Neural progenitor cell (in vitro differentiated cells): ENCODE data around the gene CHORDC1. TPM values are rescaled to one million over a fixed set of nuclear protein-coding genes. Genes with fewer than 3 reads are reported as not detected.

Experiments used
- DNase-seq: peaks from one replicate; pipeline ENCODE4 v3.0.0-alpha.2; 2016; ENCODE audit warnings: low spot score
- H2AFZ ChIP-seq: fragments of 200-600 bp; sonication (generic); replicated peaks from 2 replicates; pipeline ENCODE4 v1.6.1; 2016; ENCODE audit warnings: antibody characterized with exemption
- H3F3A ChIP-seq: fragments of 200-600 bp; sonication (generic); 2 replicates; pipeline ENCODE4 v1.6.1; 2016; ENCODE audit warnings: antibody characterized with exemption, low read depth
- H3K27ac ChIP-seq: fragments of 200-600 bp; sonication (generic); 2 replicates; pipeline ENCODE4 v1.5.1; 2016; ENCODE audit warnings: mild to moderate bottlenecking
- H3K27me3 ChIP-seq: fragments of 200-600 bp; sonication (generic); 2 replicates; pipeline ENCODE4 v1.6.1; 2016; ENCODE audit warnings: mild to moderate bottlenecking, moderate library complexity
- H3K36me3 ChIP-seq: fragments of 200-600 bp; sonication (generic); 2 replicates; pipeline ENCODE4 v1.5.1; 2016
- H3K4me1 ChIP-seq: fragments of 200-600 bp; sonication (generic); 2 replicates; pipeline ENCODE4 v1.6.1; 2016; ENCODE audit warnings: mixed run types
- H3K4me2 ChIP-seq: fragments of 200-600 bp; sonication (generic); 2 replicates; pipeline ENCODE4 v1.6.1; 2016
- H3K4me3 ChIP-seq: fragments of 200-600 bp; sonication (generic); 2 replicates; pipeline ENCODE4 v1.5.1; 2016
- H3K79me2 ChIP-seq: fragments of 200-600 bp; sonication (generic); 2 replicates; pipeline ENCODE4 v1.6.1; 2016; ENCODE audit warnings: low read depth
- H3K9ac ChIP-seq: fragments of 200-600 bp; sonication (generic); 2 replicates; pipeline ENCODE4 v1.6.1; 2016
- H3K9me3 ChIP-seq: fragments of 200-600 bp; sonication (generic); 2 replicates; pipeline ENCODE4 v1.5.1; 2016; ENCODE audit warnings: low read depth
- H4K20me1 ChIP-seq: fragments of 200-600 bp; sonication (generic); 2 replicates; pipeline ENCODE4 v1.6.1; 2016; ENCODE audit warnings: low read depth
- H3K27ac Mint-ChIP-seq: 3 replicates; pipeline ENCODE4 v1.8.0; 2021; ENCODE audit warnings: mixed read lengths
- H3K27me3 Mint-ChIP-seq: 2 replicates; pipeline ENCODE4 v1.8.0; 2022; ENCODE audit warnings: low read depth, mild to moderate bottlenecking, inconsistent platforms, moderate library complexity, mixed read lengths; ENCODE audit not compliant: insufficient read depth
- H3K36me3 Mint-ChIP-seq: 3 replicates; pipeline ENCODE4 v1.8.0; 2021; ENCODE audit warnings: mixed read lengths
- H3K4me1 Mint-ChIP-seq: 3 replicates; pipeline ENCODE4 v1.8.0; 2021; ENCODE audit warnings: mixed read lengths
- H3K4me3 Mint-ChIP-seq: 3 replicates; pipeline ENCODE4 v1.8.0; 2021; ENCODE audit warnings: mild to moderate bottlenecking, moderate library complexity, mixed read lengths
- H3K9me3 Mint-ChIP-seq: 3 replicates; pipeline ENCODE4 v1.8.0; 2020; ENCODE audit warnings: mixed read lengths
- CTCF ChIP-seq: fragments of 200-600 bp; sonication (generic); IDR thresholded peaks from 2 replicates; pipeline ENCODE4 v1.5.1; 2017; ENCODE audit warnings: antibody characterized with exemption, mild to moderate bottlenecking
- EZH2 ChIP-seq: fragments of 200-600 bp; sonication (generic); IDR thresholded peaks from 2 replicates; pipeline ENCODE4 v1.6.1; 2017; ENCODE audit warnings: antibody characterized with exemption, mild to moderate bottlenecking, moderate library complexity
- EZH2phosphoT487 ChIP-seq: fragments of 200-600 bp; sonication (generic); IDR thresholded peaks from 2 replicates; pipeline ENCODE4 v1.6.1; 2017; ENCODE audit warnings: antibody characterized with exemption
- total RNA-seq: library from RNA; depleted of rRNA; stranded (reverse); fragments of >200 nt; gene quantifications from 2 replicates; pipeline ENCODE4 v1.2.3, GENCODE V29; 2015; ENCODE audit warnings: low replicate concordance

The CHORDC1 gene
- total RNA-seq, 1 donor from 2014 or later = 120 TPM

GRCh38 chr11:90192869-90193582, 29.8 kb downstream of the CHORDC1 start:
- peak overlapping the region; percentile 29 for H3K27ac ChIP-seq
- TF ChIP-seq CTCF = no peak
- no peak for TF ChIP-seq EZH2
- TF ChIP-seq EZH2phosphoT487 = no peak
- H3K9ac ChIP-seq = no peak overlapping the region
- no peak overlapping the region for H3K4me3 ChIP-seq
- H3K4me1 Mint-ChIP-seq = no peaks in the 10 kb centered on the region
- H3K4me3 Mint-ChIP-seq = no peak overlapping the region
- H4K20me1 ChIP-seq = no peaks in the 10 kb centered on the region
- H3F3A ChIP-seq = no peaks in the 10 kb centered on the region
- H3K27ac Mint-ChIP-seq = no peak overlapping the region
- no peak overlapping the region for H2AFZ ChIP-seq
- DNase-seq = no peak
- H3K4me1 ChIP-seq = no peaks in the 10 kb centered on the region
- no peaks in the 10 kb centered on the region for H3K9me3 Mint-ChIP-seq
- peaks cover 7% of the 10 kb centered on the region for H3K36me3 Mint-ChIP-seq
- peaks cover 2% of the 10 kb centered on the region for H3K36me3 ChIP-seq
- H3K27me3 Mint-ChIP-seq = no peaks in the 10 kb centered on the region
- no peaks in the 10 kb centered on the region for H3K9me3 ChIP-seq
- no peaks in the 10 kb centered on the region for H3K27me3 ChIP-seq
- no peak overlapping the region for H3K4me2 ChIP-seq
- no peaks in the 10 kb centered on the region for H3K79me2 ChIP-seq

- peaks cover 4% of the 10 kb centered on the region for H3K36me3 Mint-ChIP-seq
- Histone ChIP-seq H3K27ac (no peak overlapping the region), H4K20me1 (no peaks in the 10 kb centered on the region), H3K79me2 (no peaks in the 10 kb centered on the region), H3K9me3 (no peaks in the 10 kb centered on the region), H3K27me3 (no peaks in the 10 kb centered on the region), H3K4me3 (no peak overlapping the region), H3K4me1 (no peaks in the 10 kb centered on the region), H3F3A (no peaks in the 10 kb centered on the region), H3K36me3 (peaks cover 4% of the 10 kb centered on the region), H3K4me2 (no peak overlapping the region), H3K9ac (no peak overlapping the region), H2AFZ (no peak overlapping the region)
- H3K4me1 Mint-ChIP-seq = no peaks in the 10 kb centered on the region
- H3K27me3 Mint-ChIP-seq = no peaks in the 10 kb centered on the region
- no peak for TF ChIP-seq EZH2phosphoT487
- TF ChIP-seq EZH2 = no peak
- no peak for TF ChIP-seq CTCF
- no peak for DNase-seq
- H3K4me3 Mint-ChIP-seq = no peak overlapping the region
- no peak overlapping the region for H3K27ac Mint-ChIP-seq
- no peaks in the 10 kb centered on the region for H3K9me3 Mint-ChIP-seq
Observed at GRCh38 chr11:90189011-90189410, 33.8 kb downstream of the CHORDC1 start.

GRCh38 chr11:90187839-90188238, 35.0 kb downstream of the CHORDC1 start:
- Histone ChIP-seq H4K20me1 (no peaks in the 10 kb centered on the region), H3K4me2 (no peak overlapping the region), H3F3A (no peaks in the 10 kb centered on the region), H3K9ac (no peak overlapping the region), H3K79me2 (no peaks in the 10 kb centered on the region), H3K27ac (no peak overlapping the region), H3K36me3 (peaks cover 8% of the 10 kb centered on the region), H3K27me3 (no peaks in the 10 kb centered on the region), H3K4me1 (no peaks in the 10 kb centered on the region), H2AFZ (no peak overlapping the region), H3K4me3 (no peak overlapping the region), H3K9me3 (no peaks in the 10 kb centered on the region)
- H3K27ac Mint-ChIP-seq = no peak overlapping the region
- DNase-seq = no peak
- H3K4me1 Mint-ChIP-seq = no peaks in the 10 kb centered on the region
- no peak overlapping the region for H3K4me3 Mint-ChIP-seq
- peaks cover 6% of the 10 kb centered on the region for H3K36me3 Mint-ChIP-seq
- H3K27me3 Mint-ChIP-seq = no peaks in the 10 kb centered on the region
- TF ChIP-seq EZH2phosphoT487 = no peak
- H3K9me3 Mint-ChIP-seq = no peaks in the 10 kb centered on the region

- H3K36me3 Mint-ChIP-seq = peaks cover 4% of the 10 kb centered on the region
- DNase-seq = no peak
- Histone ChIP-seq H3F3A (no peaks in the 10 kb centered on the region), H2AFZ (no peak overlapping the region), H3K36me3 (peaks cover 4% of the 10 kb centered on the region), H3K27ac (no peak overlapping the region), H4K20me1 (no peaks in the 10 kb centered on the region), H3K9ac (no peak overlapping the region), H3K4me2 (no peak overlapping the region), H3K4me1 (no peaks in the 10 kb centered on the region), H3K79me2 (no peaks in the 10 kb centered on the region), H3K27me3 (no peaks in the 10 kb centered on the region), H3K9me3 (no peaks in the 10 kb centered on the region), H3K4me3 (no peak overlapping the region)
- no peaks in the 10 kb centered on the region for H3K9me3 Mint-ChIP-seq
- no peak overlapping the region for H3K27ac Mint-ChIP-seq
- H3K4me3 Mint-ChIP-seq = no peak overlapping the region
- H3K27me3 Mint-ChIP-seq = no peaks in the 10 kb centered on the region
- no peaks in the 10 kb centered on the region for H3K4me1 Mint-ChIP-seq
- TF ChIP-seq EZH2 (no peak), CTCF (no peak), EZH2phosphoT487 (no peak)
Observed at GRCh38 chr11:90179923-90180322, 42.9 kb downstream of the CHORDC1 start.
